Measurements from ENCODE around the gene RFX2.

DNA sequence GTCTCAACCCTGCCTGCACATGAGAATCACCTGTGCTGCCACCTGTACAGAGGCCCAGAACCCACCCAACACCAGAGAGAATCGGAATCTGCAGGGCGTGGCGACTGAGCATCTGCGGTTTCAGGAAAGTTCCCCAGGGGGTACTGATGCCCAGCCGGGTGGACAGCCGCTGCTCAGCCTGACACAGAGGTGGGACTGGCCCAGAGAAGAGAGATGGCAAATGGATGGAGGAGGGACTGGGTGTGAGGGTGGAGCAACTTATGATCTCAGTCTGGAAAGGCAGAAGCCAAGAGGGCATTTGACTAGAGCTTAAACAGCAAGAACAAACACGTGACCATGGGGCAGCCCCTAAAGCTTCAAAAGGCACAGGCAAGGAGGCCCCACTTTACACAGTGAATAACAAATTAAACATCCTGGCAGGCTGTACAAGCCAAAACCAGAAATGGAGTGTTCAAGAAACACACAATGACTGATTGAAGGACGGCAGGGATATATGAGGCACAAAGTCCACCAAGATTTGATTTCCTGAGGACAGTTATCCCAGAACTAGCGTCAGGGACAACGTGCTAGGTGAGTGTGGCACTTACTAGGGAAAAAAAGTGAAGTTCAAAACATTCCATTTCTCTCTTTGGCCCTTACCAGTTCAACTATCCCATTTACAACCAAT is 135.4 kb downstream of the RFX2 start:
- TF ChIP-seq GATA2 (IDR thresholded peaks at IDR 0.05; ENCODE audit: low read depth, low read length): no peak
- no peak for TF ChIP-seq GATA3 (IDR thresholded peaks at IDR 0.05; ENCODE audit: low read depth, low read length)
